Left lung (tissue), 10 donors: ENCODE data around the gene FAM131C. TPM values are rescaled to one million over a fixed set of nuclear protein-coding genes. Genes with fewer than 3 reads are reported as not detected.

ENCODE experiments used
- ATAC-seq: fragments of 200-7000 bp; cut with Tn5 transposase; one replicate; pipeline ENCODE4 v1.9.1; 2020; ENCODE audit warnings: moderate library complexity
- DNase-seq, 4 donors: peaks; one replicate each; pipeline ENCODE4 v3.0.0-alpha.2; 2013 to 2020
- H3K27ac ChIP-seq, 2 donors: fragments of 200-600 bp; sonication (generic) in 1 of 2; one replicate each; pipeline versions ENCODE4 v1.5.0 to v1.8.0; 2020 to 2021
- H3K27me3 ChIP-seq, 2 donors: fragments of 200-600 bp; sonication (generic) in 1 of 2; one replicate each; pipeline versions ENCODE4 v1.5.0 to v1.8.0; 2020 to 2021
- H3K36me3 ChIP-seq, 2 donors: fragments of 200-600 bp; sonication (generic) in 1 of 2; one replicate each; pipeline versions ENCODE4 v1.5.0 to v1.8.0; 2020 to 2021
- H3K4me1 ChIP-seq, 2 donors: fragments of 200-600 bp; one replicate each; pipeline ENCODE4 v1.8.0; 2021
- H3K4me3 ChIP-seq, 2 donors: fragments of 200-600 bp; sonication (generic) in 1 of 2; one replicate each; pipeline versions ENCODE4 v1.5.0 to v1.8.0; 2020 to 2021; ENCODE audit warnings: mild to moderate bottlenecking in 1 of 2
- H3K9me3 ChIP-seq, 2 donors: fragments of 200-600 bp; sonication (generic) in 1 of 2; one replicate each; pipeline versions ENCODE4 v1.5.0 to v1.8.0; 2020 to 2021
- CTCF ChIP-seq, 2 donors: fragments of 200-600 bp; sonication (generic) in 1 of 2; IDR thresholded peaks; one replicate each; pipeline versions ENCODE4 v1.5.0 to v1.8.0; 2021; ENCODE audit warnings: antibody characterized with exemption in 2 of 2
- intact Hi-C, 2 donors: fragments of 100-400 bp; cut with DNase I; formaldehyde crosslinking; loops; one replicate each; pipeline versions ENCODE4 v1.11.2 to v1.14.2; 2022
- polyA plus RNA-seq, 6 donors: library from polyadenylated mRNA; unstranded; fragments of 120-200 nt; gene quantifications; one replicate each; pipeline ENCODE4 v1.2.1, GENCODE V29; 2013; ENCODE audit not compliant: insufficient read length in 6 of 6
- total RNA-seq, 2 donors: library from RNA; stranded (reverse); fragmentation: NEBNext Ultra II Directional; extraction: Animal tissue kit (Norgen Biotek cat#: 25700); gene quantifications; one replicate each; pipeline ENCODE4 v1.2.1, GENCODE V29; 2021
- donor health status: DM: no; HTN: yes; CAD: no.
- donor health status: DM: no; HTN: no; CAD: no.

The FAM131C gene
- total and polyA plus RNA-seq, 8 donors = 0.08 to 0.21 (median 0.17) TPM; not detected in 4

- no peaks in the 10 kb centered on the region for H3K36me3 ChIP-seq
- no peak for ATAC-seq
- intact Hi-C loops = no loop called here
These were observed 8.2 kb upstream of the FAM131C start for GRCh38 chr1:16081636-16082035.

GRCh38 chr1:16080422-16081150 is 7.1 kb upstream of the FAM131C start:
- intact Hi-C loops = no loop called here

More at GRCh38 chr1:16081636-16082035, 8.2 kb upstream of the FAM131C start:
- H3K27me3 ChIP-seq = no peaks in the 10 kb centered on the region
- no peak overlapping the region for H3K4me3 ChIP-seq
- peaks cover 0 to 6% of the 10 kb centered on the region in 2 donors for H3K4me1 ChIP-seq
- TF ChIP-seq CTCF (IDR thresholded peaks at IDR 0.05) = no peak
- no peak overlapping the region for H3K27ac ChIP-seq
- H3K9me3 ChIP-seq = no peaks in the 10 kb centered on the region
- peak in 1 of 4 donors; percentile 50 for DNase-seq

GRCh38 chr1:16078925-16079656 is 5.6 kb upstream of the FAM131C start:
- TF ChIP-seq CTCF (IDR thresholded peaks at IDR 0.05) = peak; percentile 68 to 73
- H3K4me3 ChIP-seq = no peak overlapping the region
- DNase-seq (peak in 3 of 4 donors; percentile 65 to 81 (median 76)), ATAC-seq (peak; percentile 85)
- peaks cover 0 to 6% of the 10 kb centered on the region in 2 donors for H3K4me1 ChIP-seq
- intact Hi-C loops = loop anchor here (2.0 to 10.0 kb wide), 3 partner anchors 110 to 286 kb away; partner anchors contain the start of gene SZRD1 (in 1 of the 2)
- no peak overlapping the region for H3K27ac ChIP-seq
- H3K9me3 ChIP-seq = no peaks in the 10 kb centered on the region
- H3K36me3 ChIP-seq = no peaks in the 10 kb centered on the region
- peaks cover 0 to 10% of the 10 kb centered on the region in 2 donors for H3K27me3 ChIP-seq

More at GRCh38 chr1:16080422-16081150, 7.1 kb upstream of the FAM131C start:
- DNase-seq = peak in 1 of 4 donors; percentile 10
- ATAC-seq = no peak
- Histone ChIP-seq H3K9me3 (no peaks in the 10 kb centered on the region), H3K4me3 (no peak overlapping the region), H3K27ac (no peak overlapping the region), H3K27me3 (no peaks in the 10 kb centered on the region), H3K4me1 (peaks cover 0 to 6% of the 10 kb centered on the region in 2 donors), H3K36me3 (no peaks in the 10 kb centered on the region)
- TF ChIP-seq CTCF (IDR thresholded peaks at IDR 0.05) = no peak

GRCh38 chr1:16077406-16078245 is 4.2 kb upstream of the FAM131C start:
- Histone ChIP-seq H3K9me3 (no peaks in the 10 kb centered on the region), H3K4me1 (peaks cover 4 to 12% of the 10 kb centered on the region in 2 donors), H3K36me3 (no peaks in the 10 kb centered on the region), H3K27me3 (peaks cover 6 to 25% of the 10 kb centered on the region in 2 donors), H3K27ac (no peak overlapping the region), H3K4me3 (no peak overlapping the region)
- intact Hi-C loops = loop anchor here (2.0 to 10.0 kb wide), 3 partner anchors 111 to 287 kb away; partner anchors contain the start of gene SZRD1 (in 1 of the 2)
- DNase-seq (no peak), ATAC-seq (no peak)
- no peak for TF ChIP-seq CTCF (IDR thresholded peaks at IDR 0.05)
